Ishikawa (cell line): Measurements from ENCODE around the gene RDH14.

Source experiments
- CEBPB ChIP-seq: IDR thresholded peaks from 2 replicates; pipeline ENCODE4 v1.6.1; 2012
- EP300 ChIP-seq: IDR thresholded peaks from 2 replicates; pipeline ENCODE4 v1.6.1; 2012; ENCODE audit warnings: borderline replicate concordance
- MAX ChIP-seq: IDR thresholded peaks from 2 replicates; pipeline ENCODE4 v1.6.1; 2012
- ZBTB7A ChIP-seq: IDR thresholded peaks from 2 replicates; pipeline ENCODE4 v1.6.1; 2012; ENCODE audit warnings: low read depth
- TF ChIP-seq, protein P1 (sequence below): IDR thresholded peaks from 2 replicates; pipeline ENCODE4 v1.6.1; 2012; ENCODE audit warnings: low read depth, mild to moderate bottlenecking

DNA sequence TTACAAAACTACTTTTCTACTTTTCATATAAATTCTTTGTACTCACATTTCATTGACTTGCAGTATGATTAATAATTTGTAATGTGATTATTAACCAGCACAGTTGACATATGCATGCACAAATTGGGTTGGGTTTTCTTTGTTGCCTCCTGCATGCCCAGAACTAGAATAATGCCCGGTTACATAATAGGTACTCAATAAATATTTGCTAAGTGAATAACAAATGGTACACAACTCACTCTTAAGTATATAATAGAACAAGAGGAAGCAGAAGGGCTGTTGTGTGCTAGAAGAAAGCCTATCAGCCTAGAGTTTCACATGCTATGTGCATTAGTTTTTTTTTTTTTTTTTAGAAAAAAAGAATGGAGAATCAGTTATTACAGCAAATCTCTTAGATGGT is 9.3 kb downstream of the RDH14 start:
- TF ChIP-seq ZBTB7A (no peak), MAX (no peak), EP300 (no peak), CEBPB (no peak)
- TF ChIP-seq, protein P1, sequence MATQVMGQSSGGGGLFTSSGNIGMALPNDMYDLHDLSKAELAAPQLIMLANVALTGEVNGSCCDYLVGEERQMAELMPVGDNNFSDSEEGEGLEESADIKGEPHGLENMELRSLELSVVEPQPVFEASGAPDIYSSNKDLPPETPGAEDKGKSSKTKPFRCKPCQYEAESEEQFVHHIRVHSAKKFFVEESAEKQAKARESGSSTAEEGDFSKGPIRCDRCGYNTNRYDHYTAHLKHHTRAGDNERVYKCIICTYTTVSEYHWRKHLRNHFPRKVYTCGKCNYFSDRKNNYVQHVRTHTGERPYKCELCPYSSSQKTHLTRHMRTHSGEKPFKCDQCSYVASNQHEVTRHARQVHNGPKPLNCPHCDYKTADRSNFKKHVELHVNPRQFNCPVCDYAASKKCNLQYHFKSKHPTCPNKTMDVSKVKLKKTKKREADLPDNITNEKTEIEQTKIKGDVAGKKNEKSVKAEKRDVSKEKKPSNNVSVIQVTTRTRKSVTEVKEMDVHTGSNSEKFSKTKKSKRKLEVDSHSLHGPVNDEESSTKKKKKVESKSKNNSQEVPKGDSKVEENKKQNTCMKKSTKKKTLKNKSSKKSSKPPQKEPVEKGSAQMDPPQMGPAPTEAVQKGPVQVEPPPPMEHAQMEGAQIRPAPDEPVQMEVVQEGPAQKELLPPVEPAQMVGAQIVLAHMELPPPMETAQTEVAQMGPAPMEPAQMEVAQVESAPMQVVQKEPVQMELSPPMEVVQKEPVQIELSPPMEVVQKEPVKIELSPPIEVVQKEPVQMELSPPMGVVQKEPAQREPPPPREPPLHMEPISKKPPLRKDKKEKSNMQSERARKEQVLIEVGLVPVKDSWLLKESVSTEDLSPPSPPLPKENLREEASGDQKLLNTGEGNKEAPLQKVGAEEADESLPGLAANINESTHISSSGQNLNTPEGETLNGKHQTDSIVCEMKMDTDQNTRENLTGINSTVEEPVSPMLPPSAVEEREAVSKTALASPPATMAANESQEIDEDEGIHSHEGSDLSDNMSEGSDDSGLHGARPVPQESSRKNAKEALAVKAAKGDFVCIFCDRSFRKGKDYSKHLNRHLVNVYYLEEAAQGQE, result no peak
